Endothelial cell of umbilical vein (primary cell): ENCODE measurements around the gene ASMTL.

Experiments
- EZH2 ChIP-seq: IDR thresholded peaks from 2 replicates; pipeline ENCODE4 v1.6.1; 2012; ENCODE audit warnings: borderline replicate concordance, low read depth, mild to moderate bottlenecking, moderate library complexity, low read length, inconsistent platforms; ENCODE audit not compliant: severe bottlenecking
- GATA2 ChIP-seq: IDR thresholded peaks from 2 replicates; pipeline ENCODE4 v1.7.0; 2011; ENCODE audit warnings: low read depth, mild to moderate bottlenecking, moderate library complexity, mixed read lengths, low read length; ENCODE audit not compliant: insufficient read length, insufficient read depth
- JUN ChIP-seq: IDR thresholded peaks from 2 replicates; pipeline ENCODE4 v1.6.1; 2011; ENCODE audit warnings: borderline replicate concordance, low read depth; ENCODE audit not compliant: insufficient read length, insufficient read depth
- MAX ChIP-seq: IDR thresholded peaks from 2 replicates; pipeline ENCODE4 v1.6.1; 2011; ENCODE audit not compliant: insufficient read depth, insufficient read length
- MYC ChIP-seq: IDR thresholded peaks from one replicate; pipeline ENCODE4 v1.6.1; 2011; ENCODE audit warnings: mild to moderate bottlenecking, low read depth, low read length
- POLR2A ChIP-seq: IDR thresholded peaks from 2 replicates; pipeline ENCODE4 v1.6.1; 2012; ENCODE audit warnings: low read depth, mild to moderate bottlenecking, control low read depth, low read length
- POLR2AphosphoS5 ChIP-seq: IDR thresholded peaks from 2 replicates; pipeline ENCODE4 v1.6.1; 2012; ENCODE audit warnings: low read depth, mild to moderate bottlenecking, control low read depth, low read length, moderate library complexity; ENCODE audit not compliant: insufficient read depth
- TF ChIP-seq, protein P1 (sequence below), 2 donors: IDR thresholded peaks; 1 replicate in 1 of 2; 2 replicates in 1 of 2; pipeline ENCODE4 v1.5.1; 2011; ENCODE audit warnings: low read length in 2 of 2, mild to moderate bottlenecking in 2 of 2, moderate library complexity in 2 of 2, control low read depth in 1 of 2, inconsistent platforms in 1 of 2, low read depth in 1 of 2; ENCODE audit not compliant: insufficient read depth in 1 of 2; ENCODE audit errors: extremely low read depth in 1 of 2

GRCh38 chrX:1390621-1391369, 61.9 kb downstream of the ASMTL start:
- no peak for TF ChIP-seq JUN
- TF ChIP-seq, protein P1, sequence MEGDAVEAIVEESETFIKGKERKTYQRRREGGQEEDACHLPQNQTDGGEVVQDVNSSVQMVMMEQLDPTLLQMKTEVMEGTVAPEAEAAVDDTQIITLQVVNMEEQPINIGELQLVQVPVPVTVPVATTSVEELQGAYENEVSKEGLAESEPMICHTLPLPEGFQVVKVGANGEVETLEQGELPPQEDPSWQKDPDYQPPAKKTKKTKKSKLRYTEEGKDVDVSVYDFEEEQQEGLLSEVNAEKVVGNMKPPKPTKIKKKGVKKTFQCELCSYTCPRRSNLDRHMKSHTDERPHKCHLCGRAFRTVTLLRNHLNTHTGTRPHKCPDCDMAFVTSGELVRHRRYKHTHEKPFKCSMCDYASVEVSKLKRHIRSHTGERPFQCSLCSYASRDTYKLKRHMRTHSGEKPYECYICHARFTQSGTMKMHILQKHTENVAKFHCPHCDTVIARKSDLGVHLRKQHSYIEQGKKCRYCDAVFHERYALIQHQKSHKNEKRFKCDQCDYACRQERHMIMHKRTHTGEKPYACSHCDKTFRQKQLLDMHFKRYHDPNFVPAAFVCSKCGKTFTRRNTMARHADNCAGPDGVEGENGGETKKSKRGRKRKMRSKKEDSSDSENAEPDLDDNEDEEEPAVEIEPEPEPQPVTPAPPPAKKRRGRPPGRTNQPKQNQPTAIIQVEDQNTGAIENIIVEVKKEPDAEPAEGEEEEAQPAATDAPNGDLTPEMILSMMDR (IDR thresholded peaks at IDR 0.05; ENCODE audit: extremely low read depth in 1 of 2, insufficient read depth in 1 of 2, low read depth in 1 of 2, low read length in 2 of 2), result no peak
- TF ChIP-seq POLR2AphosphoS5, result peak; percentile 7
- no peak for TF ChIP-seq POLR2A
- TF ChIP-seq EZH2, result no peak
- TF ChIP-seq MAX, result no peak
- TF ChIP-seq MYC, result no peak
- no peak for TF ChIP-seq GATA2
